B cell (primary cell): Measurements from ENCODE around the gene WDR33. TPM values are rescaled to one million over a fixed set of nuclear protein-coding genes. Genes with fewer than 3 reads are reported as not detected.

Experiments used
- ATAC-seq: fragments of 200-7000 bp; cut with Tn5 transposase; one replicate; pipeline ENCODE4 v1.10.0; 2021; ENCODE audit warnings: low read depth, mild to moderate bottlenecking, moderate number of reproducible peaks, moderate library complexity
- CTCF ChIA-PET: fragments of 350-600 bp; sonication (Branson Sonifier 250); formaldehyde crosslinking; loops from one replicate; lab custom pipeline; 2021; ENCODE audit warnings: antibody characterized with exemption, inconsistent platforms; lab: Charles Lee
- POLR2A ChIA-PET: fragments of 350-600 bp; sonication (Branson Sonifier 250); formaldehyde crosslinking; loops from one replicate; lab custom pipeline; 2021; ENCODE audit warnings: antibody characterized with exemption; lab: Charles Lee
- DNase-seq: peaks from one replicate; pipeline ENCODE4 v3.0.0; 2013
- H2AFZ ChIP-seq: 2 replicates; pipeline ENCODE4 v1.6.1; 2012; ENCODE audit warnings: mild to moderate bottlenecking, low read depth, low read length; ENCODE audit not compliant: insufficient read depth, poor library complexity, severe bottlenecking
- H3K27ac ChIP-seq, 2 donors: 1 replicate in 1 of 2; 2 replicates in 1 of 2; pipeline ENCODE4 v1.5.1; 2012 to 2013; ENCODE audit warnings: low read length in 2 of 2, mild to moderate bottlenecking in 2 of 2, moderate library complexity in 1 of 2
- H3K27me3 ChIP-seq, 4 experiments: fragments of 200-600 bp in 1 of 4; sonication (generic) in 1 of 4; replicated peaks in 1 of 4; 1 replicate in 2 of 4; 2 replicates in 2 of 4; pipeline versions ENCODE4 v1.6.1 to v1.7.0; 2013 to 2016; ENCODE audit warnings: low read length in 3 of 4, mild to moderate bottlenecking in 2 of 4, mixed read lengths in 1 of 4, moderate library complexity in 1 of 4; ENCODE audit not compliant: insufficient read depth in 4 of 4, control insufficient read depth in 3 of 4; ENCODE audit errors: control extremely low read depth in 1 of 4
- H3K36me3 ChIP-seq, 2 experiments: replicated peaks in 1 of 2; 1 replicate in 1 of 2; 2 replicates in 1 of 2; pipeline versions ENCODE4 v1.6.1 to v1.7.1; 2013; ENCODE audit warnings: low read length in 1 of 2; ENCODE audit not compliant: insufficient read depth in 2 of 2, control insufficient read depth in 1 of 2; ENCODE audit errors: control extremely low read depth in 1 of 2, extremely low read depth in 1 of 2
- H3K4me1 ChIP-seq, 2 donors: fragments of 200-600 bp in 1 of 2; sonication (generic) in 1 of 2; 1 replicate in 1 of 2; 2 replicates in 1 of 2; pipeline versions ENCODE4 v1.5.1 to v1.6.1; 2013 to 2017; ENCODE audit warnings: low read length in 2 of 2; ENCODE audit not compliant: control insufficient read depth in 2 of 2, insufficient read depth in 2 of 2
- H3K4me2 ChIP-seq: replicated peaks from 2 replicates; pipeline ENCODE3; 2012; ENCODE audit warnings: mild to moderate bottlenecking, low read depth, low read length; ENCODE audit not compliant: poor library complexity, severe bottlenecking
- H3K4me3 ChIP-seq, 5 experiments: fragments of 200-600 bp in 1 of 5; sonication (generic) in 1 of 5; 1 replicate in 3 of 5; 2 replicates in 2 of 5; pipeline versions ENCODE4 v1.5.1 to v1.7.0; 2011 to 2016; ENCODE audit warnings: low read length in 4 of 5, mild to moderate bottlenecking in 4 of 5, low read depth in 2 of 5, control low read depth in 1 of 5, moderate library complexity in 1 of 5; ENCODE audit not compliant: insufficient read depth in 1 of 5; ENCODE audit errors: control extremely low read depth in 1 of 5, extremely low read depth in 1 of 5
- H3K79me2 ChIP-seq: fragments of 200-600 bp; sonication (generic); one replicate; pipeline ENCODE4 v1.6.0; 2016; ENCODE audit warnings: low read length; ENCODE audit not compliant: control insufficient read depth, insufficient read depth
- H3K9ac ChIP-seq: fragments of 200-600 bp; sonication (generic); 2 replicates; pipeline ENCODE4 v1.6.1; 2017; ENCODE audit warnings: mild to moderate bottlenecking, low read length, moderate library complexity
- H3K9me3 ChIP-seq, 3 donors: one replicate each; pipeline versions ENCODE4 v1.6.1 to v1.7.1; 2013; ENCODE audit warnings: low read length in 2 of 3; ENCODE audit not compliant: control insufficient read depth in 2 of 3, insufficient read depth in 1 of 3; ENCODE audit errors: control extremely low read depth in 1 of 3
- H4K20me1 ChIP-seq: 2 replicates; pipeline ENCODE4 v1.6.0; 2012; ENCODE audit warnings: mild to moderate bottlenecking, low read length; ENCODE audit not compliant: insufficient read depth, control insufficient read depth, poor library complexity, severe bottlenecking
- H3K27ac Mint-ChIP-seq: one replicate; pipeline ENCODE4 v1.8.0; 2021; ENCODE audit warnings: mixed read lengths
- H3K27me3 Mint-ChIP-seq: one replicate; pipeline ENCODE4 v1.8.0; 2021; ENCODE audit warnings: mixed read lengths
- H3K4me1 Mint-ChIP-seq: one replicate; pipeline ENCODE4 v1.8.0; 2021; ENCODE audit warnings: mixed read lengths
- H3K4me3 Mint-ChIP-seq: one replicate; pipeline ENCODE4 v1.8.0; 2021; ENCODE audit warnings: mixed read lengths
- H3K9me3 Mint-ChIP-seq: one replicate; pipeline ENCODE4 v1.8.0; 2022; ENCODE audit warnings: mixed read lengths; ENCODE audit not compliant: insufficient read depth
- EZH2 ChIP-seq: IDR thresholded peaks from 2 replicates; pipeline ENCODE4 v1.6.1; 2012; ENCODE audit warnings: borderline replicate concordance, low read depth, mild to moderate bottlenecking, moderate library complexity, low read length; ENCODE audit not compliant: insufficient read depth, poor library complexity, severe bottlenecking
- WGBS: methylation state at CpG from one replicate; pipeline ENCODE4 v1.1.5; 2013; ENCODE audit warnings: missing lambda C conversion rate; ENCODE audit not compliant: insufficient coverage; 5-methylcytosine and 5-hydroxymethylcytosine counted together
- intact Hi-C: fragments of 100-400 bp; cut with micrococcal nuclease; formaldehyde crosslinking; loops from one replicate; pipeline ENCODE4 v1.10.0; 2022
- polyA plus RNA-seq: library from polyadenylated mRNA; depleted of rRNA; stranded (reverse); fragments of >200 nt; gene quantifications from 2 replicates; pipeline ENCODE4 v1.2.3, GENCODE V29; 2012
- total RNA-seq, 2 donors: library from RNA; stranded (reverse); fragments of 120-200 nt in 1 of 2; gene quantifications; 1 replicate in 1 of 2; 2 replicates in 1 of 2; pipeline versions ENCODE4 v1.2.3 to v1.2.4, GENCODE V29; 2013 to 2022
- TF ChIP-seq, protein P1 (sequence below): fragments of 200-600 bp; IDR thresholded peaks from one replicate; pipeline ENCODE4 v1.8.0; 2022; ENCODE audit warnings: antibody characterized with exemption, mild to moderate bottlenecking

The WDR33 gene
- total and polyA plus RNA-seq, 2 donors (not counting 1 experiment from before 2014, with no cell fraction given) = 17.2 to 101 TPM

DNA sequence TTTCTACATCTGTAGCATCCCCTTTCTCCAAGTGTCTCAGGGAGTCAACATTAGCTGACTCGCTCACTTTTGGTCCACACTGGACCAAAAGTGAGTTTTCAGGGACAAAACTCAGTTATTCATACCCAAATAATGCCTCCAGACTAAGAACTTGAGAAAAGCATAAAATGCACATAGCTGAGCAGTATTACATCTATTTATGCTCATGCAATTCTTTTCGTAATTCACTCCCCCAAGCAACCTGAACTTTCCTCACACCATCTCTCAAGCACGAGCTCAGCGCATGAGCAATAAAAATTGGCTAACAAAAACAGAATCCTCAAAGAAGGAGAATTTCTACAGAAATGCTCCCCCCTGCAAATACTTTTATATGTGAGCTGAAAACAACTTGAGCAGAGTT is 92.7 kb downstream of the WDR33 start:
- no peak for TF ChIP-seq EZH2
- TF ChIP-seq, protein P1, sequence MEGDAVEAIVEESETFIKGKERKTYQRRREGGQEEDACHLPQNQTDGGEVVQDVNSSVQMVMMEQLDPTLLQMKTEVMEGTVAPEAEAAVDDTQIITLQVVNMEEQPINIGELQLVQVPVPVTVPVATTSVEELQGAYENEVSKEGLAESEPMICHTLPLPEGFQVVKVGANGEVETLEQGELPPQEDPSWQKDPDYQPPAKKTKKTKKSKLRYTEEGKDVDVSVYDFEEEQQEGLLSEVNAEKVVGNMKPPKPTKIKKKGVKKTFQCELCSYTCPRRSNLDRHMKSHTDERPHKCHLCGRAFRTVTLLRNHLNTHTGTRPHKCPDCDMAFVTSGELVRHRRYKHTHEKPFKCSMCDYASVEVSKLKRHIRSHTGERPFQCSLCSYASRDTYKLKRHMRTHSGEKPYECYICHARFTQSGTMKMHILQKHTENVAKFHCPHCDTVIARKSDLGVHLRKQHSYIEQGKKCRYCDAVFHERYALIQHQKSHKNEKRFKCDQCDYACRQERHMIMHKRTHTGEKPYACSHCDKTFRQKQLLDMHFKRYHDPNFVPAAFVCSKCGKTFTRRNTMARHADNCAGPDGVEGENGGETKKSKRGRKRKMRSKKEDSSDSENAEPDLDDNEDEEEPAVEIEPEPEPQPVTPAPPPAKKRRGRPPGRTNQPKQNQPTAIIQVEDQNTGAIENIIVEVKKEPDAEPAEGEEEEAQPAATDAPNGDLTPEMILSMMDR = no peak
- ChIA-PET POLR2A (no interaction called here), CTCF (interaction anchor here (0.6 to 0.7 kb wide), 2 partner anchors 41 to 122 kb away, joined by 3 read pairs; no protein-coding TSS in a partner anchor)
- intact Hi-C loops = no loop called here
- H3K27me3 Mint-ChIP-seq = no peaks in the 10 kb centered on the region
- H3K4me1 Mint-ChIP-seq = no peaks in the 10 kb centered on the region
- H2AFZ ChIP-seq = no peak overlapping the region
- H3K9ac ChIP-seq = no peak overlapping the region
- WGBS = 100% methylated on average over 4 of the region's 4 CpGs
- H3K4me3 Mint-ChIP-seq = no peak overlapping the region
- no peak overlapping the region for H3K27ac ChIP-seq
- no peaks in the 10 kb centered on the region for H3K4me1 ChIP-seq
- no peak overlapping the region for H3K27ac Mint-ChIP-seq
- no peaks in the 10 kb centered on the region for H4K20me1 ChIP-seq
- H3K4me2 ChIP-seq = no peak overlapping the region
- no peaks in the 10 kb centered on the region for H3K79me2 ChIP-seq
- no peak overlapping the region for H3K4me3 ChIP-seq
- DNase-seq (no peak), ATAC-seq (no peak)
- no peaks in the 10 kb centered on the region for H3K9me3 ChIP-seq
- no peaks in the 10 kb centered on the region for H3K9me3 Mint-ChIP-seq
- no peaks in the 10 kb centered on the region for H3K27me3 ChIP-seq
- peaks cover 12 to 51% of the 10 kb centered on the region in 2 experiments for H3K36me3 ChIP-seq

DNA sequence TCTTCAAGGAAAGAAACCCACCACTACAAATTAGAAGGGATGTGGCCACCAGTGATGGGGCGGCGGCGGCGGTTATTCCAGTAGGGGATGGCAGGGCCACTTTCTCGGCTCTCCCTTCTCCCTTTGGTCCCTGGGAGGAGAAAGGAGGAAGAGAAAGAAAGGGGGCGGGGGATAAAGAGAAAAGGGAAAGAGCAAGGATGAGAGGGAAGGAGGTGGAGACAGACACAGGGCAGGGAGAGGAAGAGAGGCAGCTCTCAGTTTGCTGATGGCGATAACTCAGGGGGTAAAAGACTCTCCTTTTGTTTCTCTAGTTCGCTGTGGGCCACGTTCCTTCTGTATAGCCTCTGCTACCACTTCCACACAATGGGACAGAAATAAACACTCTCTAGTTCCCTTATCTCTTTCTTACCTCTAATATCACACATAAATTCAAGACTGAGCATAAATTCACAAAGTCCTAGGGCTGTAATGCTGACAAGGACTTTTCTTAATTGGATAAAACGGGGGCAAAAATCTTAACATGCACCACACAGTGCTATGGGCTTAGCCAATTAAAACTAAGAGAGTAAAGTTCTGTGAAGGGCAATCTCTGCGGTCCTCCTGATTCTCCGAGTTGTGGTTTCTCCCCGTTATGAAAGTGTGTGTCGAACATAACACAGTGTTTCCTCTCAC is 95.1 kb downstream of the WDR33 start:
- 96% methylated on average over 7 of the region's 14 CpGs for WGBS
- TF ChIP-seq EZH2 = no peak
- TF ChIP-seq, protein P1 = no peak
- no peak overlapping the region for H3K27ac Mint-ChIP-seq

More for the DNA sequence above, 95.1 kb downstream of the WDR33 start:
- Histone ChIP-seq H3K4me1 (no peaks in the 10 kb centered on the region), H3K9ac (no peak overlapping the region), H3K4me2 (no peak overlapping the region), H2AFZ (no peak overlapping the region), H3K79me2 (peaks cover 7% of the 10 kb centered on the region), H3K36me3 (peaks cover 4 to 35% of the 10 kb centered on the region in 2 experiments), H3K9me3 (no peaks in the 10 kb centered on the region), H3K4me3 (no peak overlapping the region), H3K27ac (no peak overlapping the region), H4K20me1 (no peaks in the 10 kb centered on the region), H3K27me3 (no peaks in the 10 kb centered on the region)
- no peak for DNase-seq
- no peak for ATAC-seq
- Mint-ChIP-seq H3K27me3 (no peaks in the 10 kb centered on the region), H3K4me1 (no peaks in the 10 kb centered on the region), H3K4me3 (no peak overlapping the region), H3K9me3 (no peaks in the 10 kb centered on the region)
- intact Hi-C loops = no loop called here
- ChIA-PET POLR2A (no interaction called here), CTCF (interaction anchor here (1.4 kb wide), 1 partner anchor 124 kb away, joined by 5 read pairs; no protein-coding TSS in a partner anchor)
